Measurements from ENCODE around the gene ASAP3.

DNA sequence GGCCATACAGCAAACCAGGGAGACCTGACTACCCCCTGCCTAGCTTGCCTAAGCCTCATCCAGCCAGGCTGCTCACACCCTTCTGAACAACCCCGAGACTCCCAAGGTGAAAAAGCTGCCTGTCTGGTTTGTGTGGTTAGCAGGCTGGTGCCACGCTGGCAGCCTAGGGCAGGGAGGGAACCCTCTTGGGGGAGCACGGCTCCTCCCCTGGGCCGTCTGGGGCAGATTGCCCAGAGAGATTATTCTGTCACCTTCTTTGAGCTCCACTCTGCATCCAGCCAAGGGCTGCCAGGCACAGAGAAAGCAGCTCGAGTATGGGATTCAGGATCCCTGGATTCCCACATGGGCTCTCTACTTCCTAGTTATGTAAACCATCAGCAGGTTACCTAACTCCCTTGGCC lies 32.0 kb downstream of the ASAP3 start:
- TF ChIP-seq, protein P1, sequence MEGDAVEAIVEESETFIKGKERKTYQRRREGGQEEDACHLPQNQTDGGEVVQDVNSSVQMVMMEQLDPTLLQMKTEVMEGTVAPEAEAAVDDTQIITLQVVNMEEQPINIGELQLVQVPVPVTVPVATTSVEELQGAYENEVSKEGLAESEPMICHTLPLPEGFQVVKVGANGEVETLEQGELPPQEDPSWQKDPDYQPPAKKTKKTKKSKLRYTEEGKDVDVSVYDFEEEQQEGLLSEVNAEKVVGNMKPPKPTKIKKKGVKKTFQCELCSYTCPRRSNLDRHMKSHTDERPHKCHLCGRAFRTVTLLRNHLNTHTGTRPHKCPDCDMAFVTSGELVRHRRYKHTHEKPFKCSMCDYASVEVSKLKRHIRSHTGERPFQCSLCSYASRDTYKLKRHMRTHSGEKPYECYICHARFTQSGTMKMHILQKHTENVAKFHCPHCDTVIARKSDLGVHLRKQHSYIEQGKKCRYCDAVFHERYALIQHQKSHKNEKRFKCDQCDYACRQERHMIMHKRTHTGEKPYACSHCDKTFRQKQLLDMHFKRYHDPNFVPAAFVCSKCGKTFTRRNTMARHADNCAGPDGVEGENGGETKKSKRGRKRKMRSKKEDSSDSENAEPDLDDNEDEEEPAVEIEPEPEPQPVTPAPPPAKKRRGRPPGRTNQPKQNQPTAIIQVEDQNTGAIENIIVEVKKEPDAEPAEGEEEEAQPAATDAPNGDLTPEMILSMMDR (IDR thresholded peaks at IDR 0.05), result no peak
- TF ChIP-seq POLR2A (IDR thresholded peaks at IDR 0.05), result peak in 1 of 2 donors; percentile 71

All from thyroid gland (tissue), 4 donors.